ENCODE results near the gene CST11. TPM values are rescaled to one million over a fixed set of nuclear protein-coding genes. Genes with fewer than 3 reads are reported as not detected.

The CST11 gene
- polyA plus RNA-seq, 1 donor (not counting 4 experiments of a cell fraction or from before 2014, with no cell fraction given): not detected

- Histone ChIP-seq H3K27ac (ENCODE audit: control insufficient read depth, insufficient read depth, low read length) (no peak overlapping the region), H3K4me1 (ENCODE audit: control insufficient read depth, extremely low read depth, insufficient read depth, low read length) (peaks cover 4% of the 10 kb centered on the region), H3K4me2 (ENCODE audit: control insufficient read depth, extremely low read depth, insufficient read depth, low read depth, low read length) (no peak overlapping the region), H3K27me3 (ENCODE audit: control insufficient read depth, extremely low read depth, insufficient read depth, low read length) (no peaks in the 10 kb centered on the region), H3K79me2 (ENCODE audit: control insufficient read depth, insufficient read depth, low read length) (no peaks in the 10 kb centered on the region), H3K36me3 (ENCODE audit: control insufficient read depth in 2 of 2, extremely low read depth in 1 of 2, insufficient read depth in 2 of 2, low read length in 2 of 2) (no peaks in the 10 kb centered on the region), H3K9ac (ENCODE audit: control insufficient read depth, extremely low read depth, insufficient read depth, low read length) (no peak overlapping the region), H4K20me1 (ENCODE audit: control insufficient read depth, extremely low read depth, insufficient read depth, low read length) (no peaks in the 10 kb centered on the region), H3K4me3 (ENCODE audit: control insufficient read depth in 2 of 3, extremely low read depth in 1 of 3, insufficient read depth in 2 of 3, low read depth in 1 of 3, low read length in 3 of 3) (no peak overlapping the region), H3K9me1 (ENCODE audit: control insufficient read depth, extremely low read depth, insufficient read depth, low read length) (no peaks in the 10 kb centered on the region), H2AFZ (ENCODE audit: control insufficient read depth, low read length) (no peak overlapping the region), H3K9me3 (ENCODE audit: control insufficient read depth, low read depth, low read length) (no peaks in the 10 kb centered on the region)
- dilution Hi-C loops (cut with MboI; ENCODE audit: extremely low pct_ligation_motif_present, low sequenced_read_pairs): no loop called here
- DNase-seq (ENCODE audit: low read depth, low spot score) (no peak), FAIRE-seq (no peak)
- TF ChIP-seq, protein P1, sequence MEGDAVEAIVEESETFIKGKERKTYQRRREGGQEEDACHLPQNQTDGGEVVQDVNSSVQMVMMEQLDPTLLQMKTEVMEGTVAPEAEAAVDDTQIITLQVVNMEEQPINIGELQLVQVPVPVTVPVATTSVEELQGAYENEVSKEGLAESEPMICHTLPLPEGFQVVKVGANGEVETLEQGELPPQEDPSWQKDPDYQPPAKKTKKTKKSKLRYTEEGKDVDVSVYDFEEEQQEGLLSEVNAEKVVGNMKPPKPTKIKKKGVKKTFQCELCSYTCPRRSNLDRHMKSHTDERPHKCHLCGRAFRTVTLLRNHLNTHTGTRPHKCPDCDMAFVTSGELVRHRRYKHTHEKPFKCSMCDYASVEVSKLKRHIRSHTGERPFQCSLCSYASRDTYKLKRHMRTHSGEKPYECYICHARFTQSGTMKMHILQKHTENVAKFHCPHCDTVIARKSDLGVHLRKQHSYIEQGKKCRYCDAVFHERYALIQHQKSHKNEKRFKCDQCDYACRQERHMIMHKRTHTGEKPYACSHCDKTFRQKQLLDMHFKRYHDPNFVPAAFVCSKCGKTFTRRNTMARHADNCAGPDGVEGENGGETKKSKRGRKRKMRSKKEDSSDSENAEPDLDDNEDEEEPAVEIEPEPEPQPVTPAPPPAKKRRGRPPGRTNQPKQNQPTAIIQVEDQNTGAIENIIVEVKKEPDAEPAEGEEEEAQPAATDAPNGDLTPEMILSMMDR (optimal IDR thresholded peaks at IDR 0.05 in 1 of 3, IDR thresholded peaks at IDR 0.05 in 1 of 3, conservative IDR thresholded peaks at IDR 0.05 in 1 of 3; ENCODE audit: extremely low read depth in 1 of 3, insufficient read depth in 2 of 3, low read length in 3 of 3): no peak
- no peak for TF ChIP-seq EZH2 (IDR thresholded peaks at IDR 0.05; ENCODE audit: low read length)
Measured at GRCh38 chr20:23497536-23497935, 44.9 kb upstream of the CST11 start.

DNA sequence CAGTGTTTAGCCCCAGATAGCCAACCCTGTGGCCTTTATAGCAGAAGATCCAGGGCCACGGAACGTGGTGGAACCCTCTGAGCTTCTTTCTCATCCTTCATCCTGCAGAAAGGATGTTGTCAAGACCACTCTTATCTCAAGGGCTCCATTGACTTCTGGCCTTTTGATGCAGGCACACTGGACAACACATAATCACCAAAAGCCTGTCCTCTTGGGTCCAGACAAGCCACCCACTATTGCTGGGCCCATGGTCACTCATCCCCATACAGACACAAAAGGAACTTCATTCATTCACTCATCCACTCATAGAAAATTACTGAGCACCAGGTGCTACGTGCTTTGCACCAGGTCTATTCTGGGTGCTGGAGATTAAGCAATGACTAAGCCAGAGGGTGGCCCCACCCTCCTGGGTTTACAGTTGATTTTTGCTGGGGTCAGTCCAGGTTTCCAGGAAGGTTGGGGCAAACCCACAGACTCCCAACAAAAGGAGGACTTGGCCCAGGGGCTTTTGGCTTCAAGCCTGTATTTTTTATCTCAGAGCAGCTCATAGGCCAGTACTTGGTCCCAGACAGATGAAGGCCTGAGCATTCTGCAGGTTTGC, 40.6 kb upstream of the CST11 start:
- Histone ChIP-seq H3K9ac (ENCODE audit: control insufficient read depth, extremely low read depth, insufficient read depth, low read length) (no peak overlapping the region), H3K79me2 (ENCODE audit: control insufficient read depth, insufficient read depth, low read length) (no peaks in the 10 kb centered on the region), H3K9me3 (ENCODE audit: control insufficient read depth, low read depth, low read length) (no peaks in the 10 kb centered on the region), H3K4me2 (ENCODE audit: control insufficient read depth, extremely low read depth, insufficient read depth, low read depth, low read length) (no peak overlapping the region), H3K36me3 (ENCODE audit: control insufficient read depth in 2 of 2, extremely low read depth in 1 of 2, insufficient read depth in 2 of 2, low read length in 2 of 2) (no peaks in the 10 kb centered on the region), H3K27ac (ENCODE audit: control insufficient read depth, insufficient read depth, low read length) (no peak overlapping the region), H3K9me1 (ENCODE audit: control insufficient read depth, extremely low read depth, insufficient read depth, low read length) (no peaks in the 10 kb centered on the region), H3K27me3 (ENCODE audit: control insufficient read depth, extremely low read depth, insufficient read depth, low read length) (no peaks in the 10 kb centered on the region), H2AFZ (ENCODE audit: control insufficient read depth, low read length) (no peak overlapping the region), H3K4me1 (ENCODE audit: control insufficient read depth, extremely low read depth, insufficient read depth, low read length) (no peaks in the 10 kb centered on the region), H4K20me1 (ENCODE audit: control insufficient read depth, extremely low read depth, insufficient read depth, low read length) (no peaks in the 10 kb centered on the region), H3K4me3 (ENCODE audit: control insufficient read depth in 2 of 3, extremely low read depth in 1 of 3, insufficient read depth in 2 of 3, low read depth in 1 of 3, low read length in 3 of 3) (no peak overlapping the region)
- DNase-seq (ENCODE audit: low read depth, low spot score) (no peak), FAIRE-seq (no peak)
- TF ChIP-seq, protein P1 (optimal IDR thresholded peaks at IDR 0.05 in 1 of 3, IDR thresholded peaks at IDR 0.05 in 1 of 3, conservative IDR thresholded peaks at IDR 0.05 in 1 of 3; ENCODE audit: extremely low read depth in 1 of 3, insufficient read depth in 2 of 3, low read length in 3 of 3): no peak
- no peak for TF ChIP-seq EZH2 (IDR thresholded peaks at IDR 0.05; ENCODE audit: low read length)
- dilution Hi-C loops (cut with MboI; ENCODE audit: extremely low pct_ligation_motif_present, low sequenced_read_pairs): no loop called here
